GM21528 (cell line): Measurements from ENCODE around the gene PNPLA3.

ENCODE experiments used
- ATAC-seq: cut with Tn5 transposase; IDR thresholded peaks from one replicate; pipeline ENCODE4 v1.9.1; 2021; ENCODE audit warnings: mild to moderate bottlenecking, moderate library complexity; ENCODE audit not compliant: unreplicated experiment, low FRiP score

PNPLA3 gene, protein sequence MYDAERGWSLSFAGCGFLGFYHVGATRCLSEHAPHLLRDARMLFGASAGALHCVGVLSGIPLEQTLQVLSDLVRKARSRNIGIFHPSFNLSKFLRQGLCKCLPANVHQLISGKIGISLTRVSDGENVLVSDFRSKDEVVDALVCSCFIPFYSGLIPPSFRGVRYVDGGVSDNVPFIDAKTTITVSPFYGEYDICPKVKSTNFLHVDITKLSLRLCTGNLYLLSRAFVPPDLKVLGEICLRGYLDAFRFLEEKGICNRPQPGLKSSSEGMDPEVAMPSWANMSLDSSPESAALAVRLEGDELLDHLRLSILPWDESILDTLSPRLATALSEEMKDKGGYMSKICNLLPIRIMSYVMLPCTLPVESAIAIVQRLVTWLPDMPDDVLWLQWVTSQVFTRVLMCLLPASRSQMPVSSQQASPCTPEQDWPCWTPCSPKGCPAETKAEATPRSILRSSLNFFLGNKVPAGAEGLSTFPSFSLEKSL

DNA sequence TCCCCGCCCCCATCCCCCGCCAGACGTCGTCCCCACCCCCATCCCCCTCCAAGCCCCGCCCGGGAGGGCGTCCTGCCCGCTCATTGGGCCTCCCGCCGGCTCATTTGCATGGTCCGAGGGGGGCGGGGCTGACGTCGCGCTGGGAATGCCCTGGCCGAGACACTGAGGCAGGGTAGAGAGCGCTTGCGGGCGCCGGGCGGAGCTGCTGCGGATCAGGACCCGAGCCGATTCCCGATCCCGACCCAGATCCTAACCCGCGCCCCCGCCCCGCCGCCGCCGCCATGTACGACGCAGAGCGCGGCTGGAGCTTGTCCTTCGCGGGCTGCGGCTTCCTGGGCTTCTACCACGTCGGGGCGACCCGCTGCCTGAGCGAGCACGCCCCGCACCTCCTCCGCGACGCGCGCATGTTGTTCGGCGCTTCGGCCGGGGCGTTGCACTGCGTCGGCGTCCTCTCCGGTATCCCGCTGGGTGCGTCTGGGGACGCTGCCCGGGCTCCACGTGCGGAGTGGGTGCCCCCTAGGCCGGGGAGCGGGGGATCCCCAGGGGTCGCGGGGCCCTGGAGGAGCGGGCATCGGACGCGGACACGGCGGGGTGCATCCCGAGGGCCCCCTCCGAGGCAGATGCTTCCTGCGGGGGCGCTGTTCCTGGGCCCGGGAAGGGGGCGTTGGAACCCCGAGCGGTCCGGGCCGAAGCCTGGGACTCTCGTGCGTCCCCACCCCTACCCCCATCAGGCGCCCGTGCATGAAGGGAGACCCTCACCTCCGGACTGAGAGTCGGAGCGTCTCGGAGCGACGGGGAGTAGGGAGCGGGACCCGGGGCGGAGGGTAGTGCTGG, at the start of gene PNPLA3:
PNPLA3 (plus strand) TSS at position 175 of the 834 bp plus-strand sequence; CDS start at position 282, 107 bp downstream.
- ATAC-seq: no peak

DNA sequence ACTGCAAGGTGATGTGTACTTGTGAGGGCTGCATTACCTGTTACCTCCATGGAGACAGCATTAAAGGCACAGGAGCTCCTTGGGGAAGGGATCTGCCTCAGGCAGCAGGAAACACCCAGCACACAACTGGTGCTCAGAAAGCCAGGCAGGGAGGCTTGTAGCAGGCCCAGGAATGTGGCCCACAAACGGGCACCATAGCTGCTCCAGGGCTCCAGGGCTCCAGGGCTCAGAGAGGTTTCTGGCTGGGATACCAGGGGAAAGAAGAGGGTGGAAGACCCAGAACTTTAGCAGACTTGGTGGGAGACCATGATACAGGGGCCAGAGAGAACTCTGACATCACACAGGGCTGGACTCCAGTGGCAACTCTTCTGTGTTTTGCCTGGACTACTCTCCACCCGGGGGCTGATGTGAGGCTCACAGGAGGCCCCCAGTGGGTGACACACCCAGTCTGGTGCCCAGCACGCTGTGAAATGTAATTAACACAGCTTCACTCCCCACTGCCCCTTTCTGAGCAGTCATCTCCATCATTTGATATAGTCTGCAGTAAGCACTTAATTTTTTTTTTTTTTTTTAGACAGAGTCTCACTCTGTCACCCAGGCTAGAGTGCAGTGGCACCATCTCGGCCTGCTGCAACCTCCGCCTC, 46.6 kb upstream of the PNPLA3 start:
- ATAC-seq: no peak

DNA sequence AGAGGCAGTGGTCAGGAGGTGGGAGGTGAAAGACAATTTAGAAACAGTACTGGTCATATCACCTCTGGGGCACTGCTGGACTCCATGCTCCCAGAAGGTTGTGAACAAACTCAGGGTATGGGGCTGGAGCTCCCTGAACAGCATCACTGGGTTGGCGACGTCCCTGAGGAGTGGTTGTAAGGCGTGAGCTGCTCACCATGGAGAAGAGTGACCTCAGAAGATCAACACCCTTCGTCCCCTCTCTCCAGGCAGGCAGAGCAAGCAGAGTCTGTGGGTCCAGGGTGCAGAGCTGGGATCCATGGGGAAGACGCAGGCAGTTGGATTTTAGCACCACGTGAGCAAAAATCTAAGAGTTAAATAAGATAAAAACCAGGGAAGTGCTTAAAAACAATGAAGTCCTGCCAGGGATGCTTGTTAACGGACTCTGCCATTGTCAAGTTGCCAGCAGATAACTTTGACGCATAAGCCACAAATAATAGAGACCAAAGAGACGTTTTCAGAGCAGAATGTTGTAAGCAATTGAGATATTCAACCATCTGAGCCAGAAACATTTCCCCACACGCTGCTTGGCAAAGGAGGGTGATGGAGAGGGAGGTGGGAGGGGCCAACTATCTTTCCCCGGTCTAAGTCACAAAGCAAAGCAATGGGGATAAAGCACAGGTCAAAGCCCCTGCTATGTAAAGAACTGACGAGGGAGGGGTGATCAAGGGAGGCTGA, 45.4 kb upstream of the PNPLA3 start:
- ATAC-seq: no peak

DNA sequence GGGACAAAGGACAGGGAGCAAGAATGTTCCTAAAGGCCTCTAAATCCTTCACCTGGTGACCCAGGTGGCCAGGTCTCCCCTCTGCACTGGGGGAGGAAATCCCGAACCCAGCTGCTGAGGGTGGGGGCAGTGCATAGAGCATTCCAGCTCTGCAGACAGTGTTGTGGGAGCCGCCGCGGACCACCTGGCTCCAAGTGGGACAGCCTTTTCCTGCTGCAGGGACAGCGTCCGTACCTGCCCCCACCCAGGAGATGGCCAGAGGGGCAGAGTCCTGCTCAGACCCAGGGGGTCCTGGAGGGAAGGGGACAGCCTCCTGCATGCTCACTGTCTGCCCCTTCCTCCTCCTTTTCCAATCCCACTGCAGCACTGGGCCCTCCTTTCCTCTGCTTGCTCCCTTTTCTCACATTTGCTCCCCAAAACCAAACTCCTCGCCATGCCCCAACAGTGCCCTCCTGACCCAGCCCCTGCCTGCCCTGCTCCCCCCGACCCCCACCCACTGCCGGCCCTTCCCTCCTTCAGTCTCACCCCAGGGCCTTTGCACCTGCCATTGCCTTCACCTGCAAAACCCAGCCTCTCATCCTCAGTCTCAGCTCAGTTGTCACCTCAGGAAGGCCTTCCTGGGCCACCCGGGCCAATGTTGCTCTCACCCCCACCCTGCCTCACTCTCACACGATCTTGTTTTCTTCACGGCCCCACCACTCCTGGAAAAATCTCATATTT, 44.6 kb upstream of the PNPLA3 start:
- ATAC-seq: no peak

DNA sequence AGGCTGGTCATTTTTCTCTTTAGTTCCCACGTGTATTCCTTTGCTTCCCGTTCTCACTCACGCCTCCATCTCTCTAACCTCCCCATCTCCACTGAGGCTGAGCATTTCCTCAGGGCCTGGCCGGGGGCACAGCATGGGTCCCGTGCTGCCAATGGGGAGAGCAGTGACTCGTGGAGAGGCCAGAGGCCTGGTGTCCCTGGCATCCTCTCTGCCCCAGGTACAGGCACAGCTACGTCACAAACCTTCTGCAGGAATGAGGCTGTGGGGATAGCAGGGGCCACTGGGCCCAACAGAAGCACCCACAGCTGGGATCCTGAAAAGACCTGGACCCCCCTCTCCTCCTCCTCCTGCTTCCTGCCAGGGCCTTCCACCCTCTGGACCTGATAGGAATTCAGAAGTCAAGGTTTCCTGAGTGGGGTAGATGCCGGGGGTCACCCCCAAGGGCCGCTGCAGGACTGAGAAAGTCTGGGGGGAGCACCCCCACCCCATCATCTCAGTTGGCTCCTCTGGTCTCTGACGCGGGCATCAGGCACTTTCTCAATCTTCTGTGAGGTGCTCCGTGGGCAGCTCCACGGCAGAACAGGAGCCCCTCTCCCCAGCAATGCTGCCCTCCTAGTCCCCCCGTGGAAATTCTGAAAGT, 43.6 kb upstream of the PNPLA3 start:
- no peak for ATAC-seq

DNA sequence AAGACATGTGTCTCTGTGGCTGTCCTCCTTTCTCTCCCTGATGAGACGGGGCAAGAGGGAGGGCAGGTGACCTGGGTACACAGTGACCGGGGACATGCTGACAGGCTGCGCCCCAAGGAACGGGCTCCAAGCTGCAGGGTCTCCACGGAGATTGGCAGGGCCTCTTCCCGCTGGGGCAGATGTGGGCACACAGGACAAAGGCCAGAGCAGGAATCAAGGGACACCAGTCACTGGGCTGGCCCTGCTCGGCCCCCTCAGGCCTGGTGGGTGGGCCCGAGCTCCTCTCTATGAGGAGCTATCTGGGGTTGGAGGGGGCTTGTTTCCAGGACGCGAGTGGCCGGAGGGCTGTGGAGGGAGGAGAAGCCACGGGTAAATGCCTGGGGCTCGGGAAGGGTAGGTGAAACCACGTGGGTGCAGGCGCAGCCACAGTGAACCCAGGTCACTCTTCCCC, 43.0 kb upstream of the PNPLA3 start:
- ATAC-seq: no peak

DNA sequence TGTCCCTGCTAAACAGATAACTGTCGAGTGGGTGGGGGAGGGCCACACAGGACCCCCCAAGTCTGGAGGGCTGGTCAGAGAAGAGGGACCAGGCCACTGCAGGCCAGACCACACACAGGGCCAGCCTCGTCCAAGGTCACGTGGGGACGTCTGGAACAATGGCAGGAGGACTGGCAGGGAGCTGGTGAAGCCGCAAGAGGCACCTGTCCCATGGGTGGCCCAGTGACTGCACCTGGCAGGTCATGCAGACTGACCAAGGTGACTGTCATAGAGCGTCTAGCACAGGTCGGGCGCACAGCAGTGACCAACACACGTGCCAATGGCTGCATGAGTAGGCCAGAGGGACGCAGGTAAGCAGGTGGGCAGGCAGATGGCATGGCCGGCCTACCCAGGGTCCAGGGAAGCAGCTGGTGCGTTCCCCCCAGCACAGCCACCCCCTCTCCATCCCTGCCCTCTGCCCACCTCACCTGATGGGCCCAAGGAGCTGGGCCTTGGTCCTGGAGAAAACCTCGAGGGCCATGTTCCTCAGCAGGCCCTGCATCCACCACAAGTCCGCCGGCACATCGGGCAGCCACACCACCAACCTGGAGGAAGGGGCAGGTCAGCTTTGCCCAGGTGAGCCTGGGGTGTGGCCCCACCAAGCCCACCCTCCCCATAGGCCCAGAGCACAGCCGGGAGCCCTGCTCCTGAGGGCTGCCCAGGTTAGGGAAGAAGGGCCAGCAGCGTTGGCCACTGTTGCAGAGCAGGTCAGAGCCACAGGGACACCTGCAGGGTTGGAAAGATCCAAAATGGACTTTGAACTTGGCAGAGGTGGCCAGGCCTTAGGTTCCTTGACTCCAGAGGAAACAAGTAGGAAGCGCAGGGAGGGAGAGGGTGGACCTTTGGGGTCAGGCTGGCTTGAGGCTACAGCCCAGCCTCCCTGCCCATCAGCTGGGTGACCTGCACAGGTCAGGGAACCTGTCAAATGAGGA, 42.2 kb upstream of the PNPLA3 start:
- ATAC-seq: no peak

DNA sequence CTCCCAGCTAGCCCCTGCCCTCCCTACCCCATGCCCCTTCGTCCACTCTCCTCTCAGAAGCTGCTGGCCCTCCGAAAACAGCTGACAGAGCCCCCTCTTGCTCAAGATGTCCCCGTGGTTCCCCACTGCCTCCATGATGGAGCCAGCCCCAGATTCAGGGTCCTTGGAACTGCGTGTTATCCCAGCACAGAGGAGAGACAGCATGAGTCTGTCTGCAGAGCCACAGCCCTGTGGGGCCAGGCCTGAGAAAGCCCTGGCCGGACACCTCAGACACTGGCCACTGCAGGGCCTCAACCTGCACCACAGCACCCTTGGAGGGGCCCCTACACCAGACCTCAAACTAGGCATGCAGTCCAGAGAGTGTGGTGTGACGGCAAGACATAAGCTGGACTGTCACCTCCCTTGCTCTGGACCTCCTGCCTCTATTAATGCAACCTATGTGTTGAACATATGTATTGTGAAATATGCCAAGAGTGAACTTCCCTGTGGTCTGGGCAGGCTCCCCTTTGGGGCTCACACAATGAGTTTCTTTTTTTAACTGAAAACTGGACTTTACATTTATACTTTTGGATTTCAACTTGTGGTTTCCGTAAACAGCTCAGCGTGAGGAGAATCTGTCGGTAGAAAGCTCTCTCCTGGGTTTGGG, 41.4 kb upstream of the PNPLA3 start:
- ATAC-seq: no peak

DNA sequence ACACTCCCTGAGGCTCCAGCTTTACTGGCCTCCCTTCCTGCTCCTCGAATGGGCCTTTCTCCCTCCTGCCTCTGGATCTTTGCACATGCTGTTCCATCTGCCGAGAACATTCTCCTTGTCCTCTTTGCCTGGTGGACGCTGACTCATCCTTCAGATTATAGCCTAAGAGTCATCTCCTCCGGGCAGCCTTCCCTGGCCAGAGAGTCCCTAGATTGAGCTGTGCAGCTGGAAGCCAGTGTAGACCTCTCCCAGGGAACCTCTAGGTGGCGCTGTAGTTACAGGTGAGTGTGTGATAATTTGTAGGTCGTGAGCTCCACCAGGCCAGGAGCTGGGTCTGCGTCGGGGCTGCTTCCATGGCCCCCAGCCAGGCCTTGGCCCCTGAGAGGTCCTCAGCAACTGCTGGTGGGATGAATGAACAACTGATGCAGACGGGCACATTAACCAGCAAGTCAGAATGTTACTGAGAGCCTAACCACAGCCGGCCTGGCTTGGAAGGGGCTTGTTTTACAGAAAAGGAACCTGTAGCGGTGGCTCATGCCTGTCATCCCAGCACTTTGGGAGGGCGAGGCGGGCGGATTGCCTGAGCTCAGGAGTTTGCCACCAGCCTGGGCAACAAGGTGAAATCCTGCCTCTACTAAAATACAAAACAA, 40.5 kb upstream of the PNPLA3 start:
- no peak for ATAC-seq

DNA sequence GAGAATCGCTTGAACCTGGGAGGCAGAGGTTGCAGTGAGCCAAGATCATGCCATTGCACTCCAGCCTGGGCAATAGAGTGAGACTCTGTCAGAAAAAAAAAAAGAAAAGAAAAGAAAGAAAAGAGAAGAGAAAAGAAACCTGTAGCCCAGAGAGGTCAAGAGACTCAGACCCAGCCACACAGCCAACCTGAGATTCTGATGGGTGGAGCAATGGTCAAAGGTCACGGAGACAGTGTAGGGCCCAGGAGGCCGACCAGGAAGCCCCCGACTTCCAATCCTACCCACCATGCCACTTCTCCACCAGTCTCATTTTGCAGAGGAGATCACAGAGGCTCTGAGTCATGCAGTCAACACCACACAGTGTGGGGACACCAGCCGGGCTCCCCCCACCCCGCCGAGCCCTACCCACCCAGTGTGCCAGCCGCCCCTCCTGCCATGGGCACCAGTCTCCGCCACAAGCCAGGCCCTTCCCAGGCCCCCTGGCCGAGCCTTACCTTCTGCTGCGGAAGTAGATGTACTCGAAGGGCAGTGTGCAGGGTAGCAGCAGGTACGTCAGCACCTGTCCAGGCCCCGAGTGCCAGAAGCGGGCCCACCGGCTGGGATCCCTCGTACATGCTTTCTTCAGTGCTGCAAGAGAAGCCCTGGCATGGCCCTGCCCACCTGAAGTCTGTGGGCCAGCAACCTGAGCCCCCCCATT, 39.7 kb upstream of the PNPLA3 start:
- no peak for ATAC-seq

DNA sequence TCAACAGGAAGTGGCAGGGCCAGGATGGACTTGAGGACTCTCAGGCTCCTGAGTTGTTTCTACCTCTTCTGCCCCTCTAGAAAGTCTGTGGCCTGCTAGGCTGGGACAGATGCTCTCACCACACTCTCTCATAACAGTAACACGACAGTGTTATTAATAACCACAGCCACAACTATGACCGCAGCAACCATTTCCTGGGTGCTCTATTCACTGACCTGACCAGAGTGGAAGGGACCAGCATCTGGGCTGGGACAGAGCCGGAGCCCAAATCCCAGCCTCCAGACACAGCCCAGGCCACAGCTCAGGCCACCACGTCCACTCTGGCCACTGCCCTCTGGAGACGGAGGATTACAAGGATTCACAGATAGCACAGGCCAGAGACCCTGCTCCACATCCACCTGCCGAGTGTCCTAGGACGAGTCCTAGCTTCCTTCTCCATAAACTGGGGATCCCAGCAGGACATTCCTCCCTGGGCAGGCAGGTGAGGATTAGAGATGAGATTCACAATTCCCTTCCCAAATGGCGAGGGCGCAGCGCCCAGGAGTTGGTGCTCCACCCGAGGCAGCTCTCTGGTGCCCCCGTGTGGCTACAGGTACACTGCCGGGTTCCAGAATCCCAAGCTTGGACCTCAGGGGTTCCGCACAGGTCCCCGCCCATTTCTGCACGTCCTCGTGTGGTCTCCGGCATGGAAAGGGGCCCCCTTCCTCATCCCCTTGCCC, 38.8 kb upstream of the PNPLA3 start:
- ATAC-seq: no peak

DNA sequence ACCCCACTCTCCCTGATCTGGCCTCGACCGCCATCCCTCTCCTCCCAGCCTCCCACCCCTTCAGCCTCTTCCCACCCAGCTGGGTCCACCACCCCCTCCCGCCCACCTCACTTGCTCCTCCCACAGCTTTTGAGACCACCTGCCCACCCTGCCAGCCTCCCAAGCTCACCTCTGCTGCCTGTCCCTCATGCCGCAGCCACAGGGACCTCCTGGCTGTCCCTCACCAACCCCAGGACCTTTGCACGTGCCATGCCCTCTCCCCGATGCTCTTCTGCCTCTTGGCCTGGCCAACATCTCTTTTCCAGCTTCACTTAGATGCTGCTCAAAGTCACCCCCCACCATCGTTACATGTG, 38.3 kb upstream of the PNPLA3 start:
- ATAC-seq: no peak

DNA sequence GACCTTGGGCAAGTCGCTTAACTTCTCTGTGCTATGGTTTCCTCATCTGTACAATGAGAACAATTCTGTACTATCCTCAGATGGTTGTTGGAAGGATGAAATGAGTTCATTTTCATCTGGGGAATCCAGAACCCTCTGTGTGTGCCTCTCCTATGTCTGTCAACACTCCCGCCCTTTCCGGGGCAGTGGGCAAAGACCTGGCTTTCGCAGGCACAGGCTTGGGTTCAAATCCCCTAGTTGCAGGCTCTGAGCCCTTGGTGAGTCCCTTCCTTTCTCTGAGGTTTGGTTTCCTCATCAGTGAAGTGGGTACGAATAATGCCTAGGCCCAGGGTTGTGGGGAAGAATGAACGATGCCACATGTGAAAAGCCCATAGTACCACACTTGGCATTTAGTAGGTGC, 37.8 kb upstream of the PNPLA3 start:
- ATAC-seq: no peak

DNA sequence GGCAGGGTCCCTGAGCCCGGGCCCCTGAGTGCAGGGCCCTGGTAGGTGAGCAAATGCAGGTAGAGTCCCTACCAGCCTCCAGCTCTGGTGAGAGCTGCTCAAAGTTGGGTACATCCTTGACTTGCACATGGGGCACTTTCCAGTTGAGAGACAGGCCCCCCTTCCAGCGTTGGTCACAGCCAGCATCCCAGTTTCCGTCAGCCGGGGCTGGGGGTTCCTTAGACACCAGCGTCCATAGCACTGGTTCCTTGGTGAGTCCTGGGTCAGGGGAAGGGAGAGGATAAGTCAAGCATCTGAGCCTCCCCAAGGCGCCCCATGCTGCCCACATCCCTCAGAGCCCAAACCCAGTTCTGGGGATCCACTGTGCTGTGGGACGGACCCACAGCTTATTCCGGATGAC, 37.4 kb upstream of the PNPLA3 start:
- no peak for ATAC-seq

DNA sequence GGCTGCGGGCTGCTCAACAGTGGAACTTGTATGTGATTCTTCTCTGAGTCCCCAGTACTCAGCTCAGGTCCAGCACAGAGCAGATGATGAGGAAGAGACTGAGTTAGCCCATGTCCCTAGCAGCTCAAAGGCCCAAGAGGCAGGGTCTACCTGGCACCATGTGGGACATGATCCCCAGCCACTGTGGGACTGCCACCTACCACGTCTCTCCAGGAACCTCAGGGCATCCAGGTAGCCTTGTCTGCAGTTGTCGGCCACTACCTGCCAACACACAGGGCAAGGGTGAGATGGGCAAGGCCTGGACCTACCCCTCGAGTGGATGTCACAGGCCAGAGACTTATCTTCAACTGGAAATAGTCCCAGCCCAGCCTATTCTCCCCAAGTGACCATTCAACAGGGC, 36.2 kb upstream of the PNPLA3 start:
- ATAC-seq: no peak

DNA sequence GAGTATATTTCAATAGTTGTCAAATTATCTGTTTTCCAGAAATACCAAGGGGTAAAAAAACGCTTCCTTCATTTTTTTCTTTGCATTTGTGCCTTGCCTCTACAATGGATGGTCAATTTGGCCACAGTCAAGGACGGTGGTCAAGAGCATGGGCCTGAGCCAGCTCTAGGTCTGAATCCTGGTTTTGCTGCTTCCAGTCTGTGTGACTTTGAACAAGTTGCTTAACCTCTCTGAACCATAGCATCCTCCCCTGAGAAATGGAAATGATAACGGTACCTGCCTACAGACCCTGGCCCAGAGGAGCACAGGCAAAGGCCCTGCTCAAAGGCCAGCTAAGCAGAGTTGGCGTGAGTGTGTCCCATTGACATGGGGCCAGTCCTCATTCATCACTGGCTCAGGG, 34.9 kb upstream of the PNPLA3 start:
- ATAC-seq: no peak
